Measurements from ENCODE around the gene BRF1. TPM values are rescaled to one million over a fixed set of nuclear protein-coding genes. Genes with fewer than 3 reads are reported as not detected.

BRF1 gene, protein sequence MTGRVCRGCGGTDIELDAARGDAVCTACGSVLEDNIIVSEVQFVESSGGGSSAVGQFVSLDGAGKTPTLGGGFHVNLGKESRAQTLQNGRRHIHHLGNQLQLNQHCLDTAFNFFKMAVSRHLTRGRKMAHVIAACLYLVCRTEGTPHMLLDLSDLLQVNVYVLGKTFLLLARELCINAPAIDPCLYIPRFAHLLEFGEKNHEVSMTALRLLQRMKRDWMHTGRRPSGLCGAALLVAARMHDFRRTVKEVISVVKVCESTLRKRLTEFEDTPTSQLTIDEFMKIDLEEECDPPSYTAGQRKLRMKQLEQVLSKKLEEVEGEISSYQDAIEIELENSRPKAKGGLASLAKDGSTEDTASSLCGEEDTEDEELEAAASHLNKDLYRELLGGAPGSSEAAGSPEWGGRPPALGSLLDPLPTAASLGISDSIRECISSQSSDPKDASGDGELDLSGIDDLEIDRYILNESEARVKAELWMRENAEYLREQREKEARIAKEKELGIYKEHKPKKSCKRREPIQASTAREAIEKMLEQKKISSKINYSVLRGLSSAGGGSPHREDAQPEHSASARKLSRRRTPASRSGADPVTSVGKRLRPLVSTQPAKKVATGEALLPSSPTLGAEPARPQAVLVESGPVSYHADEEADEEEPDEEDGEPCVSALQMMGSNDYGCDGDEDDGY
- total RNA-seq: 15.4 and 31.3 TPM in 2 replicates

DNA sequence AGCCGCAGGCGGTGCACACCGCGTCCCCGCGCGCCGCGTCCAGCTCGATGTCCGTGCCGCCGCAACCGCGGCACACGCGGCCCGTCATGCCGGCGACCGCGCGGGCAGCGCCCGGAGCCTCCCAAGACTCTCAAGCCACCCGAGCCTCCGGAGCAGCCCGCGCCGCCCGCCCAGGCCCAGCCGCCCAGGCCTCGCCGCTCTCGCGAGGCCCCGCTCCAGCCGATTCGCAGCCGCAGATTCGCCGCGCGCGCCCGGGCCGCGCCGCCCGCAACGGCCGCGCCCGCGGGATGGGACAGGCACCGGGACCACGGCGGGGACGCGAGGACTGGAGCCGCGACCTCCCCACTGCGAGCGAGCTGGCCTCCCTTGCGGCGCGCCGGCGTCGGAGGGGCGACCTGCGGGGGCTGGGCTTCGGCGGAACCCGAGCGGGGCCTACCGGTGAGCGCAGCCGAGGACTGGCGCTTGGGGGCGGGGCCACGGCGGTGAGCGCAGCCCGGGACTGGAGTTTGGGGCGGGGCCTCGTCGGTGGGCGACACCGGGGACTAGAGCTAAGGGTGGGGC lies at the start of gene BRF1:
Gene BRF1 (minus strand): TSS at position 460 of the 561 bp plus-strand sequence. CDS start 372 bp downstream, at position 88.

DNA sequence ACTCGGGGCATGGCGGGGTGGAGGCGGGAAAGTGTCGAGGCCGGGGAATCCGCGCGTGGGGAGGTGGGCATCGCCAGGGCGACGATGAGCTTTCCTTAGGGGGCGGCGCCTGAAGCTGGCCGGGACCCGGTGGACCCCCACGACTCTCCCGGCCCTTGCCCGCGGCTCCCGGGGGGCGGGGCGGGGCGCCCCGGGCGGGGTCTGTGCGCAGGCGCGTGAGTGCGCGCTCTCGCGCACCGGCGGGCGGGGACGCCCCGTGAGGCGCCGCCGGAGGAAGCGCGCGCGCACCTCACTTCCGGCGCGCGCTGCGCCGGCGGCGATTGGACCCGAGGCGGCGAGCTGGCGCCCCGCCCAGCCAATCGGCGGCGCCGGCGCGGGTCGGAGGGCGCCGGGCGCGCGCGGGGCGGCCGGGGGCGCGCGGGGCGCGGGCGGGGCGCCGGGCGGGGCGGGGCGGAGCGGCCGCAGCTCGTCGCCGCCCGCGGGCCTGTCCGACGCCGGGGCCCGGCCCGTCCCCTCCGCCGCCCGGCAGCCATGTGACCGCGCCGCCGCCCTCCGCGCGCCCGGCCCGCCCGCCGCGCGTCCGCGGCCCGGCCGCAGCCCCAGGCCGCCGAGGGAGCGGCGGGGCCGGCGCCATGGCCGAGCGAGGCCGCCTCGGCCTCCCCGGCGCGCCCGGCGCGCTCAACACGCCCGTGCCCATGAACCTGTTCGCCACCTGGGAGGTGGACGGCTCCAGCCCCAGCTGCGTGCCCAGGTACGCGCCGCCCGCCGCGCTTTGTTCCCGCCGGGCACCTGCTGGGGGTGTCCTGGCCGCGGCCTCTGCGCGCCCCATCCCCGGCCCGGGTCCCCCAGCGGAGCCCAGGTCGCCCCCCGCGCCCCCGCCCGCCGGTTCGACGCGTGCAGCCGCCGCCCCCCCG lies 13.7 kb upstream of the BRF1 start, which contains the start of gene PACS2:
Gene PACS2 (plus strand): TSS at position 462 of the 914 bp plus-strand sequence. CDS start 171 bp downstream, at position 633.

DNA sequence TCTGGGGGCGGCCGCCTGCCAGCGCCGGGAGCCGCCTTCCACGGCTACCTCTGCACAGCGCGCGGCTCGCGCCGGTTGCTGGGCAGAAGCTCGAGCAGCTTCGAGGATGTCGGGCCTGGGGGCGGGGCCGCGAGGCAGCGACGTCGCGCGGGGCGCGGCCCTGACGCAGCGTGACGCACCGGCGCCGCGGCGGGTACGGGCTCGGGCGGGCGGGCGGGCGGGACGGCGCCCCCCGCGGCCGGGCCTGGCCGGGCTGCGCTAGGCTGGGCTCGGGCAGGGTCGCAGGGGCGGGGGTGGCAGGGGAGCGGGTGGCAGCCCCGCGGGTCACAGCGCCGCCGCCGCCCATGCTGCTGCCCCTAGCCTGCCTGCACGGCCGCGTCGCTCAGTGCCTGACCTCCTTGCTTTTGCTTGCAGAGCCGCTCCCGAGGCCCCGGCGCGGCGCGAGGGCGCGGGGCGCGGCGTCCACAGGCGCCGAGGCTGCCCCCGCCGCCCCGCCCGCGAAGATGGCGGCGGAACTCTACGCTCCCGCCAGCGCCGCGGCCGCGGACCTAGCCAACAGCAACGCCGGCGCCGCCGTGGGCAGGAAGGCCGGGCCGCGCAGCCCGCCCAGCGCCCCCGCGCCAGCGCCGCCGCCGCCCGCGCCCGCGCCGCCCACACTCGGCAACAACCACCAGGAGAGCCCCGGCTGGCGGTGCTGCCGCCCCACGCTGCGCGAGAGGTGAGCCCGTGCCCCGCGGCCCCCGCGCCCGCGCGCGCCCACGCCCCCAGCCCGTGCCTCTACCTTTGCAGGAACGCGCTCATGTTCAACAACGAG lies 52.2 kb downstream of the BRF1 start, which contains the start of gene BTBD6:
Gene BTBD6 (plus strand): TSS at position 166 of the 814 bp plus-strand sequence. CDS start 179 bp downstream, at position 345.

DNA sequence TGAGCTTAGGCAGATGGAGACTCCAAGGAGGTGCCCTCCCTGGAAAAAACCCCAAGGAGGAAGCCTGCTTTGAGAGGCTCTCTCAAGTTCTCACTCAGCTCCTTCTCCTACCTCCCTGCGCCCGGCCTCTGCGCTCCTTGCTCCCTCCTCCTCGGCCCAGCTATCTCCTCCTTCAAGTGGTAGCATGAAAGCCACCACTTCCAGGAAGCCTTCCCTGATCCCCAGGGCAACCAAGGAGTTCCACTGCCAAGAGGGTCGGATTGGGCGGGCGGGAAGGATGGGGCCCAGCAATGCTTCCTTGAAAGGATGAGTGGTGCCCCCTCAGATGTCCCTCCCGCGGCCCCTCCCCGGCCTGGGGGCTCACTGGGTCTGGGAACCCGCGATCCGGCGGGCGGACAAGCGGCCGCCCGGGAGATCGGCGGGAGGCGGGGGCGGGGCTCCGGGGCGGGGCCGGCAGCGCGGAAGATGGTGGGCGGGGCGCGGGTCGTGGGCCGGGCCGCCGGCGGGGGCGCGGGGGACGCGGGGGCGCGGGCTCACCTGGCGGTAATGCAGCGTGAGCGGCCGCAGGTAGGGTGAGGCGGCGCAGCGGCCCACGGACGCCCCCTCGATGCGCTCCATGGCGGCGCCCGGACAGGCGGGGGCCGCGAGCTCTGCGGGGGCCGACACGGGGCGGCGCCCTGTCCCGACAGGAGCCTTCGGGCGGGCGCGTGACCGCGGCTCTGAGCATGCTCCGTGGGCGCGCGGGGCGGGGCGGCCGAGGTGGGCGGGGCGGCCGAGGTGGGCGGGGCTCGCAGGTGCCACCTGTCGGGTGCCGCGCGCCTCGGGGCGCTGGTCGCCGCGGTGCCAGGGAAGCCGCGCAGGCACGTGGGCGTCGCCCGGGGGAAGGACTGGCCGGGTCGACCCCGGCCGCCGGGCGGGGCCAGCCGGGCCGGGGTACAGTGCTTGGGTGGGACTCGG lies 119.9 kb downstream of the BRF1 start, which contains the start of gene NUDT14:
Gene NUDT14 (minus strand): TSS at position 721 of the 957 bp plus-strand sequence. CDS start 103 bp downstream, at position 618.

DNA sequence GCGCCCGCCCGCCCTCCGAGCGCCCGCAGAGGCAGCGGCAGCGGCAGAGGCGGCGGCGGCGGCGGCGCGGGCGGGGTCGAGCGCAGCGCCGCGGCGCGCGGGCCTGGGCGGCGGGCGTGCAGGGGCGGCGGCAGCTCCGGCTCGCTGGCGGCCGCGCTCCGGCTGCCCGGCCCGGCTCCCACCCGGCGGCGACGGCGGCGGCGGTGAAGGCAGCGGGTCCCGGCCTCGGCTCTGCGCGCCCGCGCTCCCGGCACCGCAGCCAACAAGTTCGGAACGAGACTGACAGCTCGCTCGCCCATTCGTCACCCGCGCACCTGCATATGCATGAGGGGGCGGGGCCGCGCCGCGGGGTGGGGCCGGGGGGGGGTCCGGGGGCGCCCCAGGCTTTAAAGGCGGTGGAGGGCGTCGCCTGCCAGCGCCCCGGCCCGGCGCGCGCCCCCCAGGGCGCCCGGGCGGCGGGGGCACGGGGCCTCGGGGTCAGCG lies 132.3 kb downstream of the BRF1 start, which contains the start of gene JAG2:
Gene JAG2 (minus strand): TSS at position 281 of the 483 bp plus-strand sequence. CDS start 356 bp downstream, outside the sequence.

Other genes with a start within 250 kb of the BRF1 start
- gene GPR132, start 235.6 kb downstream of the BRF1 start, total RNA-seq: under 0.01 and 0.21 TPM in 2 replicates
- 19.8 and 56.0 TPM in 2 replicates for gene JAG2, start 132.2 kb downstream of the BRF1 start, total RNA-seq
- gene NUDT14, start 119.7 kb downstream of the BRF1 start, total RNA-seq: 23.4 and 31.1 TPM in 2 replicates
- 52.6 and 55.0 TPM in 2 replicates for gene BTBD6, start 52.5 kb downstream of the BRF1 start, total RNA-seq
- gene PACS2, start 13.7 kb upstream of the BRF1 start, total RNA-seq: 37.6 and 96.2 TPM in 2 replicates
- 0.28 and 0.34 TPM in 2 replicates for gene TEX22, start 97.5 kb upstream of the BRF1 start, total RNA-seq
- gene MTA1, start 118.8 kb upstream of the BRF1 start, total RNA-seq: 26.7 and 56.9 TPM in 2 replicates
- gene CRIP2, start 173.8 kb upstream of the BRF1 start, total RNA-seq: 2.1 and 21.8 TPM in 2 replicates
- gene CRIP1, start 185.9 kb upstream of the BRF1 start, total RNA-seq: 0.21 TPM in 1 of 2 replicates, not detected in the other
- 3.7 and 3.8 TPM in 2 replicates for gene TEDC1, start 190.2 kb upstream of the BRF1 start, total RNA-seq
- 0.34 and 1.4 TPM in 2 replicates for gene TMEM121, start 225.6 kb upstream of the BRF1 start, total RNA-seq